ENCODE results near the gene MT1B.

- TF ChIP-seq CTCF (IDR thresholded peaks at IDR 0.05; ENCODE audit: poor library complexity, severe bottlenecking) (no peak), RAD21 (conservative IDR thresholded peaks at IDR 0.05) (no peak), EZH2 (IDR thresholded peaks at IDR 0.05; ENCODE audit: borderline replicate concordance, insufficient read depth, low read length, poor library complexity, severe bottlenecking) (no peak), TAF1 (IDR thresholded peaks at IDR 0.05; ENCODE audit: low read depth) (no peak), SMC3 (conservative IDR thresholded peaks at IDR 0.05; ENCODE audit: poor library complexity) (no peak), POLR2AphosphoS5 (IDR thresholded peaks at IDR 0.05) (no peak), EP300 (conservative IDR thresholded peaks at IDR 0.05; ENCODE audit: poor library complexity, severe bottlenecking) (no peak)
These were observed 28.0 kb upstream of the MT1B start for GRCh38 chr16:56623637-56624036.
